ENCODE data around the gene TTC7B. TPM values are rescaled to one million over a fixed set of nuclear protein-coding genes. Genes with fewer than 3 reads are reported as not detected.
A peak's percentile ranks its signal among the peaks of the same experiment; 100 is the strongest.

Gene TTC7B
- total RNA-seq, 1 experiment from 2014 or later: 70.6 TPM

GRCh38 chr14:90818715-90819114, 2.5 kb upstream of the TTC7B start (continued):
- TF ChIP-seq EZH2phosphoT487 (IDR thresholded peaks at IDR 0.05; ENCODE audit: borderline replicate concordance) (no peak), FOSL1 (IDR thresholded peaks at IDR 0.05; ENCODE audit: low read depth) (no peak), POLR2AphosphoS5 (IDR thresholded peaks at IDR 0.05; ENCODE audit: low read depth, low read length) (no peak)

- peak overlapping the region in 1 of 2 experiments; percentile 11; a peak in 1 of 4 replicates for H3K4me3 ChIP-seq (replicated peaks in 1 of 2; ENCODE audit: low read depth in 1 of 2, low read length in 2 of 2)
- no peak overlapping the region for H3K9ac ChIP-seq (ENCODE audit: low read length)
- peak overlapping the region; percentile 39; the same call in 1 of the 2 replicates for H3K4me2 ChIP-seq (ENCODE audit: low read length)
- intact Hi-C loops (cut with micrococcal nuclease): no loop called here
- H4K20me1 ChIP-seq (ENCODE audit: insufficient read depth): no peaks in the 10 kb centered on the region
- H3K79me2 ChIP-seq (ENCODE audit: insufficient read depth, low read length): peaks cover 34% of the 10 kb centered on the region; the same call in 1 of the 2 replicates
- H3K27ac ChIP-seq (ENCODE audit: low read depth, low read length): no peak overlapping the region
- H2AFZ ChIP-seq (ENCODE audit: low read depth, low read length, poor library complexity, severe bottlenecking): no peak overlapping the region
- BruUV-seq (replicated peaks): no TSS peak
- H3K9me3 ChIP-seq (ENCODE audit: control insufficient read depth in 1 of 2, insufficient read depth in 1 of 2, low read depth in 1 of 2, low read length in 2 of 2): no peaks in the 10 kb centered on the region
- H3K36me3 ChIP-seq (ENCODE audit: control insufficient read depth in 1 of 2, insufficient read depth in 2 of 2, low read length in 2 of 2): no peaks in the 10 kb centered on the region
- DNase-seq (ENCODE audit: low read depth, low spot score) (no peak), ATAC-seq (peak; percentile 13)
- H3K27me3 ChIP-seq (ENCODE audit: insufficient read depth, low read length): no peaks in the 10 kb centered on the region
- H3K9me2 ChIP-seq (ENCODE audit: insufficient read depth): no peaks in the 10 kb centered on the region
- POLR2A ChIA-PET: no interaction called here
- TF ChIP-seq POLR2A (IDR thresholded peaks at IDR 0.05; ENCODE audit: borderline replicate concordance, extremely low read depth, insufficient read depth, insufficient read length) (no peak), RAD21 (IDR thresholded peaks at IDR 0.05; ENCODE audit: low read depth) (no peak), SIN3A (IDR thresholded peaks at IDR 0.05; ENCODE audit: low read depth) (no peak), ATF3 (IDR thresholded peaks at IDR 0.05) (no peak), SRF (IDR thresholded peaks at IDR 0.05; ENCODE audit: low read depth) (no peak), TCF7L2 (IDR thresholded peaks at IDR 0.05; ENCODE audit: borderline replicate concordance, extremely low read depth, insufficient read depth, insufficient read length) (no peak), CEBPB (IDR thresholded peaks at IDR 0.05; ENCODE audit: low read depth) (no peak), SP1 (IDR thresholded peaks at IDR 0.05; ENCODE audit: low read depth) (no peak), ELF1 (IDR thresholded peaks at IDR 0.05; ENCODE audit: borderline replicate concordance, low read depth) (no peak), EGR1 (IDR thresholded peaks at IDR 0.05; ENCODE audit: low read depth) (no peak), FOSL1 (IDR thresholded peaks at IDR 0.05; ENCODE audit: low read depth) (no peak), CBX3 (IDR thresholded peaks at IDR 0.05; ENCODE audit: low read depth) (no peak), ZNF274 (IDR thresholded peaks at IDR 0.05; ENCODE audit: low read depth, low read length) (no peak), POLR2AphosphoS5 (IDR thresholded peaks at IDR 0.05; ENCODE audit: low read depth, low read length) (no peak), REST (IDR thresholded peaks at IDR 0.05; ENCODE audit: low read depth) (no peak), ZBTB33 (IDR thresholded peaks at IDR 0.05; ENCODE audit: extremely low read depth, insufficient replicate concordance, low read length) (no peak), EZH2phosphoT487 (IDR thresholded peaks at IDR 0.05; ENCODE audit: borderline replicate concordance) (no peak), YY1 (IDR thresholded peaks at IDR 0.05; ENCODE audit: extremely low read depth, insufficient replicate concordance, low read depth, low read length) (no peak)
- peaks cover 2 to 14% of the 10 kb centered on the region in 2 experiments; a peak in 2 of 4 replicates for H3K4me1 ChIP-seq (ENCODE audit: control insufficient read depth in 1 of 2, insufficient read depth in 2 of 2, low read length in 2 of 2)
- RAD21 ChIA-PET (ENCODE audit: low non-redundant PET in 1 of 2, low total read pairs in 2 of 2, uncharacterized antibody in 2 of 2, unreplicated experiment in 2 of 2): no interaction called here
- CTCF ChIA-PET: interaction anchor here (1.2 kb wide), 1 partner anchor 31 kb away, joined by 3 read pairs; no protein-coding TSS in a partner anchor
Measured at GRCh38 chr14:90816681-90817436, 629 bp upstream of the TTC7B start.
